ENCODE data around the gene TRIM17. TPM values are rescaled to one million over a fixed set of nuclear protein-coding genes. Genes with fewer than 3 reads are reported as not detected.

The TRIM17 gene
- total and polyA plus RNA-seq, 9 of the 15 experiments (the other 6 are each of a cell fraction or from before 2014, with no cell fraction given) = not detected

GRCh38 chr1:228415853-228416216 is 826 bp downstream of the TRIM17 start:
- FAIRE-seq = no peak
- H2AFZ ChIP-seq (ENCODE audit: low read depth, low read length) = no peak overlapping the region
- no peaks in the 10 kb centered on the region for H3K27me3 ChIP-seq (ENCODE audit: control insufficient read depth in 2 of 2, insufficient read depth in 2 of 2, low read length in 2 of 2)
- no peak overlapping the region for H3K27ac ChIP-seq (ENCODE audit: extremely low read depth, low read depth, low read length)
- no peak for ATAC-seq
- TF ChIP-seq MBD1 (CRISPR knock-in tag; IDR thresholded peaks at IDR 0.05) (peak; percentile 68; the same call in 1 of the 2 replicates), MECOM (CRISPR knock-in tag; IDR thresholded peaks at IDR 0.05) (no peak), KDM1A (IDR thresholded peaks at IDR 0.05) (peak in 1 of 2 experiments; percentile 87; a peak in 1 of 4 replicates)
- ChIA-PET POLR2A (interaction anchor here (1.9 kb wide), 1 partner anchor 11 kb away, joined by 9 read pairs; no protein-coding TSS in a partner anchor), CTCF (ENCODE audit: low intra/inter-chr PET ratio) (no interaction called here)
- peaks cover 23 to 39% of the 10 kb centered on the region in 2 experiments for H3K4me1 ChIP-seq (replicated peaks in 1 of 2; ENCODE audit: control insufficient read depth in 2 of 2, insufficient read depth in 2 of 2, low read length in 2 of 2)
- H3K36me3 ChIP-seq (ENCODE audit: control insufficient read depth, insufficient read depth, low read length) = no peaks in the 10 kb centered on the region
- H3K9me1 ChIP-seq (ENCODE audit: control insufficient read depth, insufficient read depth, low read length) = no peaks in the 10 kb centered on the region
- intact Hi-C loops (cut with micrococcal nuclease) = no loop called here
- no peak overlapping the region for H3K4me3 ChIP-seq
- no peak for DNase-seq (ENCODE audit: extremely low read depth in 1 of 4, low spot score in 3 of 4)
- H3K9ac ChIP-seq (ENCODE audit: insufficient read depth in 1 of 2, low read depth in 2 of 2, low read length in 2 of 2) = no peak overlapping the region
- no peaks in the 10 kb centered on the region for H4K20me1 ChIP-seq (replicated peaks; ENCODE audit: control insufficient read depth, insufficient read depth, low read length)
- H3K4me2 ChIP-seq (ENCODE audit: insufficient read depth, low read length) = no peak overlapping the region
- 92% methylated on average over 20 of the region's 23 CpGs for WGBS (ENCODE audit: insufficient coverage, low coverage, missing lambda C conversion rate)
- no peaks in the 10 kb centered on the region for H3K79me2 ChIP-seq (ENCODE audit: control insufficient read depth, insufficient read depth, low read length)
- H3K9me3 ChIP-seq (replicated peaks; ENCODE audit: control insufficient read depth, insufficient read depth, low read depth, low read length) = peaks cover 2% of the 10 kb centered on the region
- in situ Hi-C loops (cut with MboI) = no loop called here
- no TSS peak for BruUV-seq (replicated peaks)

- CTCF ChIA-PET (ENCODE audit: low intra/inter-chr PET ratio) = no interaction called here
- in situ Hi-C loops (cut with MboI) = no loop called here
- no TSS peak for BruUV-seq (replicated peaks)
Measured at GRCh38 chr1:228415221-228415620, 1.4 kb downstream of the TRIM17 start.

More at GRCh38 chr1:228415221-228415620, 1.4 kb downstream of the TRIM17 start:
- H3K9me1 ChIP-seq (ENCODE audit: control insufficient read depth, insufficient read depth, low read length) = no peaks in the 10 kb centered on the region
- TF ChIP-seq HDAC1 (IDR thresholded peaks at IDR 0.05) = no peak
- no peak for TF ChIP-seq NELFE (IDR thresholded peaks at IDR 0.05; ENCODE audit: insufficient read depth, insufficient read length)
- no peak for TF ChIP-seq ERF (CRISPR knock-in tag; IDR thresholded peaks at IDR 0.05)
- TF ChIP-seq CHCHD3 (CRISPR knock-in tag; IDR thresholded peaks at IDR 0.05) = no peak
- TF ChIP-seq NCOR1 (IDR thresholded peaks at IDR 0.05) = no peak
- H3K36me3 ChIP-seq (ENCODE audit: control insufficient read depth, insufficient read depth, low read length) = peaks cover 3% of the 10 kb centered on the region; the same call in 1 of the 3 replicates
- peaks cover under 1% of the 10 kb centered on the region; the same call in 1 of the 2 replicates for H3K9me3 ChIP-seq (replicated peaks; ENCODE audit: control insufficient read depth, insufficient read depth, low read depth, low read length)
- no peak overlapping the region for H3K4me2 ChIP-seq (ENCODE audit: insufficient read depth, low read length)
- no peak overlapping the region for H3K27ac ChIP-seq (ENCODE audit: extremely low read depth, low read depth, low read length)
- WGBS (ENCODE audit: insufficient coverage, low coverage, missing lambda C conversion rate) = 70% methylated on average over 6 of the region's 7 CpGs
- no peak for FAIRE-seq
- no peaks in the 10 kb centered on the region for H3K27me3 ChIP-seq (ENCODE audit: control insufficient read depth in 2 of 2, insufficient read depth in 2 of 2, low read length in 2 of 2)
- POLR2A ChIA-PET = interaction anchor here (0.8 to 1.9 kb wide), 3 partner anchors 10 to 63 kb away, joined by 3 to 9 read pairs (median 3); no protein-coding TSS in a partner anchor
- H2AFZ ChIP-seq (ENCODE audit: low read depth, low read length) = no peak overlapping the region
- DNase-seq (ENCODE audit: extremely low read depth in 1 of 4, low spot score in 3 of 4) = no peak
- intact Hi-C loops (cut with micrococcal nuclease) = no loop called here
- H3K79me2 ChIP-seq (ENCODE audit: control insufficient read depth, insufficient read depth, low read length) = no peaks in the 10 kb centered on the region
- H3K9ac ChIP-seq (ENCODE audit: insufficient read depth in 1 of 2, low read depth in 2 of 2, low read length in 2 of 2) = peak overlapping the region in 1 of 2 experiments; percentile 38; a peak in 1 of 4 replicates
- peaks cover 23 to 41% of the 10 kb centered on the region in 2 experiments for H3K4me1 ChIP-seq (replicated peaks in 1 of 2; ENCODE audit: control insufficient read depth in 2 of 2, insufficient read depth in 2 of 2, low read length in 2 of 2)
- no peaks in the 10 kb centered on the region; the same call in 1 of the 2 replicates for H4K20me1 ChIP-seq (replicated peaks; ENCODE audit: control insufficient read depth, insufficient read depth, low read length)
- H3K4me3 ChIP-seq = no peak overlapping the region
- ATAC-seq = no peak

Measured in K562 (cell line).